Caco-2 (cell line): ENCODE data around the gene PCED1A. TPM values are rescaled to one million over a fixed set of nuclear protein-coding genes. Genes with fewer than 3 reads are reported as not detected.

ENCODE experiments used
- BruUV-seq: library from RNA; stranded (reverse); fragments of 400-500 nt; replicated peaks from 2 replicates; lab custom pipeline; 2021; lab: Mats Ljungman, UMichigan
- CTCF ChIA-PET: fragments of 300-600 bp; sonication (Branson Sonifier 250); formaldehyde crosslinking; loops from one replicate; lab custom pipeline; 2022; ENCODE audit warnings: antibody characterized with exemption; lab: Charles Lee
- POLR2A ChIA-PET: fragments of 300-600 bp; sonication (Branson Sonifier 250); formaldehyde crosslinking; loops from one replicate; lab custom pipeline; 2022; ENCODE audit warnings: antibody characterized with exemption; lab: Charles Lee
- DNase-seq, 2 experiments: peaks; one replicate each; pipeline versions ENCODE4 v3.0.0 to v3.0.0-alpha.2; 2020 to 2022
- H3K27me3 ChIP-seq: replicated peaks from 2 replicates; pipeline ENCODE4 v1.6.0; 2011; ENCODE audit warnings: low read length; ENCODE audit not compliant: control insufficient read depth, insufficient read depth
- H3K36me3 ChIP-seq: 2 replicates; pipeline ENCODE4 v1.5.1; 2011; ENCODE audit warnings: low read length; ENCODE audit not compliant: control insufficient read depth, insufficient read depth
- H3K4me1 ChIP-seq: fragments of 250-450 bp; sonication (Bioruptor Pico); 2 replicates; pipeline ENCODE4 v1.5.1; 2020; ENCODE audit warnings: mild to moderate bottlenecking
- H3K4me3 ChIP-seq: 2 replicates; pipeline ENCODE4 v1.5.1; 2011; ENCODE audit warnings: low read depth, mild to moderate bottlenecking, control low read depth, low read length
- H3K9me3 ChIP-seq: fragments of 250-450 bp; sonication (Bioruptor Pico); 2 replicates; pipeline ENCODE4 v1.5.1; 2020; ENCODE audit warnings: mild to moderate bottlenecking, moderate library complexity
- H3K27ac Mint-ChIP-seq: one replicate; pipeline ENCODE4 v1.8.0; 2022; ENCODE audit warnings: mixed read lengths; ENCODE audit not compliant: unreplicated experiment
- H3K27me3 Mint-ChIP-seq: one replicate; pipeline ENCODE4 v1.8.0; 2022; ENCODE audit warnings: mixed read lengths; ENCODE audit not compliant: insufficient read depth, unreplicated experiment
- H3K36me3 Mint-ChIP-seq: one replicate; pipeline ENCODE4 v1.8.0; 2022; ENCODE audit warnings: mild to moderate bottlenecking, mixed read lengths; ENCODE audit not compliant: insufficient read depth, unreplicated experiment
- H3K4me1 Mint-ChIP-seq: one replicate; pipeline ENCODE4 v1.8.0; 2022; ENCODE audit warnings: low read depth, mixed read lengths; ENCODE audit not compliant: unreplicated experiment
- H3K4me3 Mint-ChIP-seq: one replicate; pipeline ENCODE4 v1.8.0; 2022; ENCODE audit warnings: mild to moderate bottlenecking, moderate library complexity, mixed read lengths; ENCODE audit not compliant: unreplicated experiment
- H3K9me3 Mint-ChIP-seq: one replicate; pipeline ENCODE4 v1.8.0; 2022; ENCODE audit warnings: mixed read lengths; ENCODE audit not compliant: unreplicated experiment
- CTCF ChIP-seq, 2 experiments: fragments of 200-600 bp in 1 of 2; IDR thresholded peaks; 1 replicate in 1 of 2; 2 replicates in 1 of 2; pipeline versions ENCODE4 v1.5.1 to v1.8.0; 2011 to 2022; ENCODE audit warnings: antibody characterized with exemption in 1 of 2, control low read depth in 1 of 2, inconsistent platforms in 1 of 2, low read depth in 1 of 2, low read length in 1 of 2, mild to moderate bottlenecking in 1 of 2, moderate library complexity in 1 of 2; ENCODE audit not compliant: insufficient read depth in 1 of 2, severe bottlenecking in 1 of 2, unreplicated experiment in 1 of 2
- intact Hi-C: fragments of 100-400 bp; cut with micrococcal nuclease; formaldehyde crosslinking; loops from one replicate; pipeline ENCODE4 v1.10.0; 2022; ENCODE audit not compliant: unreplicated experiment
- total RNA-seq: library from RNA; stranded (reverse); gene quantifications from 2 replicates; pipeline ENCODE4 v1.2.3, GENCODE V29; 2022

PCED1A gene
- total RNA-seq, 1 experiment from 2014 or later = 43.9 TPM

- no peak overlapping the region for H3K4me3 Mint-ChIP-seq
- POLR2A ChIA-PET = no interaction called here
- no peaks in the 10 kb centered on the region for H3K36me3 ChIP-seq
- no peaks in the 10 kb centered on the region for H3K27me3 ChIP-seq
- no peak overlapping the region for H3K4me3 ChIP-seq
- DNase-seq = no peak
- no peaks in the 10 kb centered on the region for H3K27me3 Mint-ChIP-seq
- H3K9me3 ChIP-seq = no peaks in the 10 kb centered on the region
- CTCF ChIA-PET = no interaction called here
- H3K4me1 ChIP-seq = peaks cover 9% of the 10 kb centered on the region; the same call in 1 of the 2 replicates
- H3K9me3 Mint-ChIP-seq = no peaks in the 10 kb centered on the region
- H3K4me1 Mint-ChIP-seq = peaks cover 10% of the 10 kb centered on the region
- no TSS peak for BruUV-seq
- intact Hi-C loops = no loop called here
- no peaks in the 10 kb centered on the region for H3K36me3 Mint-ChIP-seq
- no peak for TF ChIP-seq CTCF (IDR thresholded peaks at IDR 0.05; ENCODE audit: insufficient read depth in 1 of 2, low read depth in 1 of 2, low read length in 1 of 2, severe bottlenecking in 1 of 2, unreplicated experiment in 1 of 2)
- H3K27ac Mint-ChIP-seq = no peak overlapping the region
Measured at GRCh38 chr20:2817891-2818595, 22.4 kb downstream of the PCED1A start.

DNA sequence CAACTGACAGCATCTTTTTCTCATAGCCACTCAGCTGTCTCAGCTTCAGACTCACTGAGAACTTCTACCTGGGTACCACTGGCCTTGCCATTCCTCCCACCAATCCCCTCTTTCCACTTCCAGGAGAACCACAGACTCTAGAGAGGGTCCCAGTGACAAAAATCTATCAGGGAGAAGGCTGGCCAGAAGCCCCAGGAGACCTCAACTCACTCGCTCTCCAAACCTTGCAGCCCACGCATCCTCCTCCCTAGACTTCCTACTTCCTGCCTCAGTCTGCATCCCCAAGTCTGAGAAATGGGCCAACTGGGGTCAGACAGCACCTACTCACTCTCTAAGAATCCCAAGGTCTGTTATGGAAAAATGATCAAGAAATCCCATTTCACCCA lies 23.1 kb downstream of the PCED1A start:
- POLR2A ChIA-PET = no interaction called here
- H3K9me3 ChIP-seq = peaks cover 2% of the 10 kb centered on the region; the same call in 1 of the 2 replicates
- no peaks in the 10 kb centered on the region for H3K27me3 ChIP-seq
- no peaks in the 10 kb centered on the region for H3K36me3 Mint-ChIP-seq
- DNase-seq = no peak
- H3K36me3 ChIP-seq = no peaks in the 10 kb centered on the region
- peaks cover 3% of the 10 kb centered on the region for H3K9me3 Mint-ChIP-seq
- no peak for TF ChIP-seq CTCF (IDR thresholded peaks at IDR 0.05; ENCODE audit: insufficient read depth in 1 of 2, low read depth in 1 of 2, low read length in 1 of 2, severe bottlenecking in 1 of 2, unreplicated experiment in 1 of 2)
- H3K4me1 ChIP-seq = peaks cover 9% of the 10 kb centered on the region; the same call in 1 of the 2 replicates
- H3K27me3 Mint-ChIP-seq = no peaks in the 10 kb centered on the region
- CTCF ChIA-PET = no interaction called here
- intact Hi-C loops = no loop called here
- H3K4me1 Mint-ChIP-seq = peaks cover 10% of the 10 kb centered on the region
- H3K4me3 Mint-ChIP-seq = no peak overlapping the region
- no TSS peak for BruUV-seq
- no peak overlapping the region for H3K4me3 ChIP-seq
- H3K27ac Mint-ChIP-seq = no peak overlapping the region

DNA sequence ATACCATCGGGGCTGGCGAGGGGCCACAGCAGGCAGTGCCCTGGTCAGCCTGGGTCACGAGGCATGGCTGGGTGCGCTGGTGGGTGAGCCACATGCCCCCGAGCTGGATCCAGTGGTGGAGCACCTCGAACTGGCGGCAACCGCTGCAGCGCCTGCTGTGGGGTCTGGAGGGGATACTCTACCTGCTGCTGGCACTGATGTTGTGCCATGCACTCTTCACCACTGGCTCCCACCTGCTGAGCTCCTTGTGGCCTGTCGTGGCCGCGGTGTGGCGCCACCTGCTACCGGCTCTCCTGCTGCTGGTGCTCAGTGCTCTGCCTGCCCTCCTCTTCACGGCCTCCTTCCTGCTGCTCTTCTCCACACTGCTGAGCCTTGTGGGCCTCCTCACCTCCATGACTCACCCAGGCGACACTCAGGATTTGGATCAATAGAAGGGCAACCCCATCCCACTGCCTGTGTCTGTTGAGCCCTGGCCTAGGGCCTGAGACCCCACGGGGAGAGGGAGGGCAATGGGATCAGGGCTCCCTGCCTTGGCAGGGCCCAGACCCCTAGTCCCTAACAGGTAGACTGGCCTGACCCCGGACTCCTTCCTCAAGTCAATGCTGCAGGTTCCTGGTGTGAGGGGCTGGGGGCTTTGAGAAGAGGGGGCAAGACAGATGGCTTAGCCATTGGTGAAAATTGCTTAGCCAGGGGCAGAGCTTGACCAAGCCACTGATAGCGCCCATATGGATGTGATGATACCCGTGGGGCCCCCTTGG lies 23.7 kb downstream of the PCED1A start:
- Histone ChIP-seq H3K27me3 (no peaks in the 10 kb centered on the region), H3K36me3 (no peaks in the 10 kb centered on the region), H3K4me1 (peaks cover 9% of the 10 kb centered on the region; the same call in 1 of the 2 replicates), H3K4me3 (no peak overlapping the region), H3K9me3 (peaks cover 8% of the 10 kb centered on the region; the same call in 1 of the 2 replicates)
- Mint-ChIP-seq H3K27me3 (no peaks in the 10 kb centered on the region), H3K36me3 (no peaks in the 10 kb centered on the region), H3K4me1 (peaks cover 10% of the 10 kb centered on the region), H3K4me3 (no peak overlapping the region), H3K27ac (no peak overlapping the region), H3K9me3 (peaks cover 9% of the 10 kb centered on the region)
- intact Hi-C loops = no loop called here
- ChIA-PET POLR2A (no interaction called here), CTCF (no interaction called here)
- BruUV-seq = no TSS peak
- no peak for TF ChIP-seq CTCF (IDR thresholded peaks at IDR 0.05; ENCODE audit: insufficient read depth in 1 of 2, low read depth in 1 of 2, low read length in 1 of 2, severe bottlenecking in 1 of 2, unreplicated experiment in 1 of 2)
- no peak for DNase-seq
